B cell (primary cell): Measurements from ENCODE around the gene CREB3.

Source experiments
- CTCF ChIP-seq: fragments of 200-600 bp; IDR thresholded peaks from one replicate; pipeline ENCODE4 v1.8.0; 2022; ENCODE audit warnings: antibody characterized with exemption, mild to moderate bottlenecking
- EZH2 ChIP-seq: IDR thresholded peaks from 2 replicates; pipeline ENCODE4 v1.6.1; 2012; ENCODE audit warnings: borderline replicate concordance, low read depth, mild to moderate bottlenecking, moderate library complexity, low read length; ENCODE audit not compliant: insufficient read depth, poor library complexity, severe bottlenecking

- TF ChIP-seq CTCF (no peak), EZH2 (no peak)
Observed at GRCh38 chr9:35766997-35767396, 34.5 kb downstream of the CREB3 start.
